ENCODE measurements around the gene LCP2.

- TF ChIP-seq POLR2A (IDR thresholded peaks at IDR 0.05) = no peak
- peak in 1 of 2 donors; percentile 68 for TF ChIP-seq EP300 (IDR thresholded peaks at IDR 0.05)
Measured at GRCh38 chr5:170247363-170247762, 50.2 kb downstream of the LCP2 start.

Measured in tibial nerve (tissue), 3 donors.